Endothelial cell (in vitro differentiated cells): Measurements from ENCODE around the gene CHN2. TPM values are rescaled to one million over a fixed set of nuclear protein-coding genes. Genes with fewer than 3 reads are reported as not detected.

Experiments
- DNase-seq: peaks from one replicate; pipeline ENCODE4 v3.0.0; 2021; ENCODE audit warnings: low spot score
- H3K27ac Mint-ChIP-seq: one replicate; pipeline ENCODE4 v1.8.0; 2021; ENCODE audit warnings: mixed read lengths, inconsistent platforms; ENCODE audit not compliant: unreplicated experiment
- H3K27me3 Mint-ChIP-seq: one replicate; pipeline ENCODE4 v1.8.0; 2021; ENCODE audit warnings: mild to moderate bottlenecking, moderate library complexity, mixed read lengths, inconsistent platforms; ENCODE audit not compliant: unreplicated experiment
- H3K36me3 Mint-ChIP-seq: one replicate; pipeline ENCODE4 v1.8.0; 2021; ENCODE audit warnings: mild to moderate bottlenecking, low read depth, mixed read lengths, inconsistent platforms; ENCODE audit not compliant: unreplicated experiment
- H3K4me1 Mint-ChIP-seq: one replicate; pipeline ENCODE4 v1.8.0; 2021; ENCODE audit warnings: mild to moderate bottlenecking, mixed read lengths, inconsistent platforms; ENCODE audit not compliant: unreplicated experiment
- H3K4me3 Mint-ChIP-seq: one replicate; pipeline ENCODE4 v1.8.0; 2021; ENCODE audit warnings: mild to moderate bottlenecking, mixed read lengths, inconsistent platforms; ENCODE audit not compliant: unreplicated experiment
- H3K9me3 Mint-ChIP-seq: one replicate; pipeline ENCODE4 v1.8.0; 2021; ENCODE audit warnings: mixed read lengths, inconsistent platforms; ENCODE audit not compliant: unreplicated experiment
- CTCF ChIP-seq: fragments of 200-600 bp; sonication (generic); IDR thresholded peaks from one replicate; pipeline ENCODE4 v1.5.0; 2021; ENCODE audit warnings: antibody characterized with exemption; ENCODE audit not compliant: unreplicated experiment
- total RNA-seq: library from RNA; stranded (reverse); fragmentation: NEBNext Ultra II Directional; extraction: Animal tissue kit (Norgen Biotek cat#: 25700); gene quantifications from one replicate; pipeline ENCODE4 v1.2.1, GENCODE V29; 2021; ENCODE audit not compliant: unreplicated experiment

The CHN2 gene
- total RNA-seq, 1 donor from 2014 or later = 3.4 TPM

- DNase-seq = no peak
These were observed 97.4 kb downstream of the CHN2 start for GRCh38 chr7:29291723-29292618.

GRCh38 chr7:29292886-29293658 is 98.5 kb downstream of the CHN2 start:
- Mint-ChIP-seq H3K27ac (no peak overlapping the region), H3K9me3 (no peaks in the 10 kb centered on the region), H3K36me3 (no peaks in the 10 kb centered on the region), H3K27me3 (peaks cover 4% of the 10 kb centered on the region), H3K4me1 (peaks cover 7% of the 10 kb centered on the region), H3K4me3 (no peak overlapping the region)
- no peak for TF ChIP-seq CTCF
- no peak for DNase-seq

More at GRCh38 chr7:29291723-29292618, 97.4 kb downstream of the CHN2 start:
- H3K4me1 Mint-ChIP-seq = peaks cover 7% of the 10 kb centered on the region
- H3K27me3 Mint-ChIP-seq = peaks cover 3% of the 10 kb centered on the region
- H3K27ac Mint-ChIP-seq = no peak overlapping the region
- H3K9me3 Mint-ChIP-seq = no peaks in the 10 kb centered on the region
- no peak overlapping the region for H3K4me3 Mint-ChIP-seq
- no peaks in the 10 kb centered on the region for H3K36me3 Mint-ChIP-seq
- no peak for TF ChIP-seq CTCF

GRCh38 chr7:29296421-29296820 is 101.8 kb downstream of the CHN2 start:
- Mint-ChIP-seq H3K27me3 (peaks cover 4% of the 10 kb centered on the region), H3K9me3 (no peaks in the 10 kb centered on the region), H3K36me3 (no peaks in the 10 kb centered on the region), H3K4me1 (no peaks in the 10 kb centered on the region), H3K27ac (no peak overlapping the region), H3K4me3 (no peak overlapping the region)
- DNase-seq = no peak
- TF ChIP-seq CTCF = no peak

- peaks cover 4% of the 10 kb centered on the region for H3K27me3 Mint-ChIP-seq
- peak; percentile 30 for DNase-seq
- no peaks in the 10 kb centered on the region for H3K4me1 Mint-ChIP-seq
- H3K27ac Mint-ChIP-seq = no peak overlapping the region
- no peak overlapping the region for H3K4me3 Mint-ChIP-seq
- peak; percentile 43 for TF ChIP-seq CTCF
- no peaks in the 10 kb centered on the region for H3K36me3 Mint-ChIP-seq
- no peaks in the 10 kb centered on the region for H3K9me3 Mint-ChIP-seq
These were observed 102.8 kb downstream of the CHN2 start for GRCh38 chr7:29297194-29297890.
